HepG2 (cell line): ENCODE results near the gene RBM19. TPM values are rescaled to one million over a fixed set of nuclear protein-coding genes. Genes with fewer than 3 reads are reported as not detected.
A peak's percentile ranks its signal among the peaks of the same experiment; 100 is the strongest.

Source experiments
- ATAD3A ChIP-seq: sonication (generic); formaldehyde crosslinking; IDR thresholded peaks from 2 replicates; pipeline ENCODE4 v1.4.0; 2020; ENCODE audit warnings: missing genetic modification reagents
- ATF1 ChIP-seq: IDR thresholded peaks from 2 replicates; pipeline ENCODE4 v1.6.1; 2016; ENCODE audit warnings: mild to moderate bottlenecking, control low read depth
- DR1 ChIP-seq: sonication (generic); formaldehyde crosslinking; IDR thresholded peaks from 2 replicates; pipeline ENCODE4 v1.8.0; 2021; ENCODE audit warnings: mild to moderate bottlenecking, missing genetic modification reagents, inconsistent platforms
- KLF16 ChIP-seq, 2 experiments: sonication (generic) in 1 of 2; formaldehyde crosslinking in 1 of 2; IDR thresholded peaks; 2 replicates each; pipeline versions ENCODE4 v1.6.1 to v1.8.0; 2016 to 2023; ENCODE audit warnings: missing genetic modification reagents in 2 of 2, missing compliant biosample characterization in 1 of 2
- MEIS2 ChIP-seq: sonication (generic); formaldehyde crosslinking; IDR thresholded peaks from 2 replicates; pipeline ENCODE4 v1.9.0; 2021; ENCODE audit warnings: mild to moderate bottlenecking, missing genetic modification reagents
- NCOA5 ChIP-seq: sonication (generic); formaldehyde crosslinking; IDR thresholded peaks from 2 replicates; pipeline ENCODE4 v1.4.0; 2020; ENCODE audit warnings: missing genetic modification reagents
- NCOR1 ChIP-seq: fragments of 200-600 bp; sonication (generic); IDR thresholded peaks from 2 replicates; pipeline ENCODE4 v1.7.0; 2017; ENCODE audit warnings: antibody characterized with exemption, low read length, borderline replicate concordance
- PITX1 ChIP-seq: sonication (generic); formaldehyde crosslinking; IDR thresholded peaks from 2 replicates; pipeline ENCODE4 v1.5.1; 2020; ENCODE audit warnings: mild to moderate bottlenecking, missing genetic modification reagents
- POLR2A ChIP-seq, 2 experiments: IDR thresholded peaks; 2 replicates each; pipeline ENCODE4 v1.6.1; 2011; ENCODE audit warnings: low read depth in 2 of 2, low read length in 2 of 2, mild to moderate bottlenecking in 1 of 2, moderate library complexity in 1 of 2; ENCODE audit not compliant: insufficient read depth in 1 of 2
- PREB ChIP-seq: sonication (generic); formaldehyde crosslinking; IDR thresholded peaks from 2 replicates; pipeline ENCODE4 v1.4.0; 2020; ENCODE audit warnings: missing genetic modification reagents
- REPIN1 ChIP-seq: sonication (generic); formaldehyde crosslinking; IDR thresholded peaks from 2 replicates; pipeline ENCODE4 v1.8.0; 2022; ENCODE audit warnings: missing genetic modification reagents, low read depth, mild to moderate bottlenecking, borderline replicate concordance
- YY1 ChIP-seq: IDR thresholded peaks from 2 replicates; pipeline ENCODE4 v1.6.1; 2011; ENCODE audit warnings: low read length, low read depth, moderate library complexity, mild to moderate bottlenecking; ENCODE audit not compliant: insufficient read depth, insufficient replicate concordance
- ZBTB25 ChIP-seq: IDR thresholded peaks from 2 replicates; pipeline ENCODE4 v1.6.1; 2018; ENCODE audit warnings: missing genetic modification reagents
- ZNF282 ChIP-seq: fragments of 450-650 bp; IDR thresholded peaks from 2 replicates; pipeline ENCODE4 v1.6.1; 2018; ENCODE audit not compliant: partially characterized antibody
- ZNF326 ChIP-seq: sonication (generic); formaldehyde crosslinking; IDR thresholded peaks from 2 replicates; pipeline ENCODE4 v1.4.0; 2020; ENCODE audit warnings: missing genetic modification reagents, borderline replicate concordance
- ZNF331 ChIP-seq: sonication (generic); formaldehyde crosslinking; IDR thresholded peaks from 2 replicates; pipeline ENCODE4 v1.4.0; 2020; ENCODE audit warnings: missing genetic modification reagents
- ZNF407 ChIP-seq: sonication (generic); formaldehyde crosslinking; IDR thresholded peaks from one replicate; pipeline ENCODE4 v1.5.1; 2020; ENCODE audit warnings: mild to moderate bottlenecking, missing genetic modification reagents; ENCODE audit errors: not compliant biosample characterization
- ZNF772 ChIP-seq: sonication (generic); formaldehyde crosslinking; IDR thresholded peaks from 2 replicates; pipeline ENCODE4 v1.5.0; 2020; ENCODE audit warnings: mild to moderate bottlenecking, missing genetic modification reagents
- ZNF773 ChIP-seq: sonication (generic); formaldehyde crosslinking; IDR thresholded peaks from 2 replicates; pipeline ENCODE4 v1.4.0; 2020; ENCODE audit warnings: missing genetic modification reagents, borderline replicate concordance
- ZNF776 ChIP-seq: sonication (generic); formaldehyde crosslinking; IDR thresholded peaks from 2 replicates; pipeline ENCODE4 v1.4.0; 2020; ENCODE audit warnings: mild to moderate bottlenecking, missing genetic modification reagents
- polyA plus RNA-seq, 8 experiments: library from polyadenylated mRNA; depleted of rRNA in 3 of 8; stranded (reverse) in 7 of 8; unstranded in 1 of 8; fragments of >200 nt; fragmentation: Illumina TruSeq in 4 of 8; extraction: Trizol in 4 of 8; gene quantifications; 2 replicates each; pipeline versions ENCODE4 v1.2.1 to v1.2.3, GENCODE V29; 2011 to 2016; ENCODE audit warnings: low read depth in 4 of 8, missing spikeins in 1 of 8, mixed read lengths in 1 of 8; ENCODE audit not compliant: insufficient read depth in 1 of 8
- total RNA-seq, 5 experiments: library from RNA; depleted of rRNA; stranded (reverse); fragments of >200 nt; fragmentation: Illumina TruSeq; extraction: Trizol; gene quantifications; 2 replicates each; pipeline ENCODE4 v1.2.3, GENCODE V29; 2016; ENCODE audit warnings: low read depth in 1 of 5

RBM19 gene
- total and polyA plus RNA-seq, 2 of the 13 experiments (the other 11 are each of a cell fraction or from before 2014, with no cell fraction given), result 19.3 to 32.2 TPM

- TF ChIP-seq ZNF407 (CRISPR knock-in tag), result no peak
- TF ChIP-seq ZNF772, result no peak
- no peak for TF ChIP-seq ZBTB25
- TF ChIP-seq ZNF331 (CRISPR knock-in tag), result peak; percentile 40; the same call in 1 of the 2 replicates
- peak; percentile 29; the same call in 1 of the 2 replicates for TF ChIP-seq REPIN1 (CRISPR knock-in tag)
- no peak for TF ChIP-seq KLF16 (CRISPR knock-in tag; IDR thresholded peaks at IDR 0.05)
- TF ChIP-seq DR1 (CRISPR knock-in tag), result peak; percentile 53; the same call in 1 of the 2 replicates
- no peak for TF ChIP-seq ZNF282
- TF ChIP-seq YY1, result peak; percentile 99
- TF ChIP-seq PREB (CRISPR knock-in tag), result no peak
- TF ChIP-seq ATAD3A (CRISPR knock-in tag), result no peak
- TF ChIP-seq NCOA5 (CRISPR knock-in tag), result no peak
- TF ChIP-seq POLR2A (IDR thresholded peaks at IDR 0.05; ENCODE audit: insufficient read depth in 1 of 2, low read depth in 2 of 2, low read length in 2 of 2), result peak; percentile 84 to 86
- peak; percentile 63; the same call in 1 of the 2 replicates for TF ChIP-seq PITX1 (CRISPR knock-in tag)
- no peak for TF ChIP-seq MEIS2 (CRISPR knock-in tag)
- TF ChIP-seq NCOR1, result no peak
- TF ChIP-seq ATF1 (CRISPR knock-in tag), result 0 out of 2 replicates have a peak, but pooled peaks have one; percentile 45
- TF ChIP-seq ZNF773 (CRISPR knock-in tag), result no peak
- no peak for TF ChIP-seq ZNF326 (CRISPR knock-in tag)
- TF ChIP-seq ZNF776 (CRISPR knock-in tag), result no peak
Measured at GRCh38 chr12:113965951-113966797, at the start of gene RBM19 (continued).
